EL (cell line): ENCODE results near the gene ACBD7.
A peak's percentile ranks its signal among the peaks of the same experiment; 100 is the strongest.

Experiments used
- DNase-seq: peaks from one replicate; pipeline ENCODE4 v3.0.0-alpha.2; 2016

Gene ACBD7

GRCh38 chr10:15088428-15089261, at the start of gene ACBD7:
Gene ACBD7, minus strand, starts transcription at chr10:15088776. Its CDS starts 48 bp downstream, at chr10:15088728.
- peak; percentile 83 for DNase-seq

- no peak for DNase-seq
These were observed 49.1 kb upstream of the ACBD7 start for GRCh38 chr10:15137636-15138035.

GRCh38 chr10:15137036-15137359, 48.4 kb upstream of the ACBD7 start:
- no peak for DNase-seq

GRCh38 chr10:15136129-15137035, 47.8 kb upstream of the ACBD7 start:
- DNase-seq = no peak

DNA sequence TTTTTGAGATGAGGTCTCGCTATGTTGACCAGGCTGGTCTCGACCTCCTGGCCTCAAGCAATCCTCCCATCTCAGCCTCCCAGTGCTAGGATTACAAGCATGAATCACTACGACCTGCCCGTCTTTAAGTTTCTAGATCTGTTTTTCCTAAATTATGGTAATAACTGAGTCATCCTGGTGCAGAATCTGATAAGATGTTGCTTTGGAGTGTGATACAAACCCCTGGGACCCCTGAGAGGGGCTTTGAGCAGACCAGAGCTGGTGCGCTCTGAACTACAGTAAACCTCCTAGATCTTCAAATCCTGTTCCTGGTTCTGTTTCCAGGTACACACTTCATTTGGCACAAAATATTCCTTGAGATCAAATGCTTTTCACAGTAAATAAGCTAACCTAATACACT, 42.8 kb upstream of the ACBD7 start:
- no peak for DNase-seq

- DNase-seq = no peak
These were observed 36.3 kb upstream of the ACBD7 start for GRCh38 chr10:15124908-15125307.

DNA sequence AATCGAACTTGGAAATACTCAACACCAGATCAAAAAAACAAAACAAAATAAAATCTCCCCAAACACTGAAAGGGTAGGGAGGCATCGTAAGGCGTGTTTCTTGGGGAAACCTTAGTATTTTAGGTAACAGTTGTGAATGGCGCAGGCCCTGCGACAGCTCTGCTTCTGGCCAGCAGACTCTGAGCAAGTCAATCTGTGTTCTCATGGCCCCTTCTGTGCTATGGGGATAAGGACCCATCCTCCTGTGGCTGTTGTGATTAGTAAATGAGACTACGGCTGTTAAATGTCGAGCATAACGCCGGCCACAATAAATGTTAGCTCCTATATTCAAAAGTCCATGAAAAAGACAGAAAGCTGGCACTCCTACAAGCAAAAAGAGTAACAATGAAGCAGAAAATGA, 35.6 kb upstream of the ACBD7 start:
- no peak for DNase-seq

DNA sequence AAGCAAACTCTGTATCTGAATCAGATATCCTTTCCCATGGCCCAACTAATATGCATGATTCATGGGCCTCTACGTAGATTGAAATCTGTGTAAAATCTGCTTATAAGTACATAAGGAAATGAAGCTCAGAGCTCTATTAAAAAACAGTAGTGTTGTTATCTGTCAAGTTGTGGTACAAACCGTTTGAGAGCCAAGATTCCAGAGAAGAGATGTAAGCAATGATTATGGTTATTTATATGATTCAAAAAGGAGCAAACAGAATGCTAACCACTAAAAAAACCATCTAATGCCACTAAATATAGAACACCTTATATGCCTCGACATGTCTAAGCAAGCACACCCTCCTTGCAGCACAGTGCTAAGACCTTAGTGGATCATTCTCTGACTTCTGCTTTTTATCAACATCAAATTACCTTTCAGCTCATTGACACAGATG, 35.2 kb upstream of the ACBD7 start:
- DNase-seq = peak; percentile 79

DNA sequence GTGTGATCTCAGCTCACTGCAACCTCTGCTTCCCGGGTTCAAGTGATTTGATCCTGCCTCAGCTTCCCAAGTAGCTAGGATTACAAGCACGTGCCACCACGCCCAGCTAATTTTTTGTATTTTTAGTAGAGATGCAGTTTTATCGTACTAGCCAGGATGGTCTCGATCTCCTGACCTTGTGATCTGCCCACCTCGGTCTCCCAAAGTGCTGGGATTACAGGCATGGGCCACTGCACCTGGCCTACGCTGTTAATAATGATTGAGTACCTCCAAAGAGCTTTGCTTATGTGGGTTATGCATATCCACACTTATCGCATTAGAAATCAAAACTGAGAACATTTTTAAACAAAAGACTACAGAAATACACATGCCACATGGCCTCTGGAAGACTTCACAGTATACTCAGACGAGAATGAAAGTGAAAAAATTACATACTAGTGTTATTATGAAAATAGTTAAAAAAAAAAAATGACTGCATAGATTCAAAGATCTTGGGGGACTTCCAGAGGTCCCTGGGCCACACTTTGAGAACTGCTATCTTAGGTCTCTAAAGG, 34.0 kb upstream of the ACBD7 start:
- DNase-seq = no peak

- DNase-seq = peak; percentile 55
These were observed 33.1 kb upstream of the ACBD7 start for GRCh38 chr10:15121707-15122106.

- peak; percentile 73 for DNase-seq
These were observed 31.9 kb upstream of the ACBD7 start for GRCh38 chr10:15120523-15120922.

DNA sequence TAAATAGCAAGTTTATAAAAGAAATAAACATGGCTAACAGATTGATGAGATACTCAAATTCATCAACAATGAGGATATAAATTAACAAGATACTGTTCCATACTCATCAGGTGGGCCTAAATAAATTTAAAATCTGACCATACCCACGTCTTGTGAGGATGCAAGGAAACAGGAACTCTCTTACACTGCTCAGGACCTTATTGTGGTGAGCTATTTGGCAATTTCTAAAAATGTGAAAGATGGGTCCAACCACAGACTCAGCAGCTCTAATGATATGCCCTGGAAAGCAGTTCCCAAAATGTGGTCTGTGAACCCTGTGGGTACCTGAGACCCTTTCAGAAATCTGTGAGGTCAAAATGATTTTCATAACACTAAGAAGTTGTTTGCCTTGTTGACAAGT, 30.0 kb upstream of the ACBD7 start:
- no peak for DNase-seq

DNA sequence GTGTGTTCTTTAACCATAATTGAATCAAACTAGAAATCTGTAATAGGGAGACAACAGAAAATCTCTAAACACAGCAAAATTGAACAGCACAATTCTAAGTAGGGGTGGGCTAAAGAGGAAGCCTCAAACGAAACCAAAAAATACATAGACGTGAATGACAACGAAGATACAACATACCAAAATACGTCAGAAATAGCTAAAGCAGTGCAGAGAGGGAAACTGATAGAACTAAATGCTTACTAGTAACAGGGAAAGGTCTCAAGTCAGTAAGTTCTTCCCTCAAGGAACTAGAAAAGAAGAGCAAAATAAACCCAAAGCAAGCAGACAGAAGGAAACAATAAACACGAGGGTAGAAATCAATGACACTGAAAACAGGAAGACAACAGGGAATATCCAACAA, 27.6 kb upstream of the ACBD7 start:
- no peak for DNase-seq

DNA sequence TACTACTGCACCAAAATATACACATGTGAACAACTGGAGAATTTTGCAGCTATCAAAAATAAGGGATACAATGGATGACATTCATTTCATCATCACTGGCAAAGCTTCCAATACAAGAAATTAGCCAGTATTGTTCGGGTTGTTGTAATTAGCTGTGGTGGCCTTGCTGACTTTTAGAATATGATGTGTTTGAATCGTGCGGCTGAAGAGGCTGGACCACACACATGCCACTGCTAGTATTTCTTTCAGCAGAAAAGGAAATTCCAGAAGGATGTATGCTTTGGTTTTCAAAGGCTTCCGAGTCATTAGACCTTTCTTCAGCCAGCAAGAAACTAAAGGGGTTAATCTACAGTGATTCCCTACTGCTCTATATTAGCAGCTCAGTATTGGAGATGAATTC, 25.2 kb upstream of the ACBD7 start:
- DNase-seq = no peak

DNA sequence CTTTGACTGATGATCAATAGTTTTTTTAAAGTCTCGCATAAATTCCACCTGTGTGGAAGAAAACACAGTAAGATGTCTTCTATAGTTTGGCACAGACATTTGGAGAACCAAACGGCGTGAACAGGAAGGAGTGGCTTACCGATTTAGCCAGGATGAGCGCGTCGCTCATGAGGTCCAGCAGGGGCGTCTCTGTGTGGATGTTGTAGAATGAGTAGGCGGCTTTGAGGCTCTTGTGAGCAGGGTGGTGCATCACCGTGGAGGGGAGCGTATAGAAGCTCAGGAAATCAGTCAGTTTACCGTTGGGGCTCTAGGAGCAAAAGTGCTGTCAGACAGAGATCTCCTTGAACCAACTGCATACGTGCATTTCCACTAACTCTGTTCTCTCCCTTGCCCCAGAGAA, 24.1 kb upstream of the ACBD7 start:
- no peak for DNase-seq

GRCh38 chr10:15106352-15107013, 17.9 kb upstream of the ACBD7 start:
- DNase-seq = peak; percentile 79

- no peak for DNase-seq
These were observed 14.9 kb upstream of the ACBD7 start for GRCh38 chr10:15103513-15103912.

GRCh38 chr10:15099886-15100285, 11.3 kb upstream of the ACBD7 start:
- DNase-seq = no peak

DNA sequence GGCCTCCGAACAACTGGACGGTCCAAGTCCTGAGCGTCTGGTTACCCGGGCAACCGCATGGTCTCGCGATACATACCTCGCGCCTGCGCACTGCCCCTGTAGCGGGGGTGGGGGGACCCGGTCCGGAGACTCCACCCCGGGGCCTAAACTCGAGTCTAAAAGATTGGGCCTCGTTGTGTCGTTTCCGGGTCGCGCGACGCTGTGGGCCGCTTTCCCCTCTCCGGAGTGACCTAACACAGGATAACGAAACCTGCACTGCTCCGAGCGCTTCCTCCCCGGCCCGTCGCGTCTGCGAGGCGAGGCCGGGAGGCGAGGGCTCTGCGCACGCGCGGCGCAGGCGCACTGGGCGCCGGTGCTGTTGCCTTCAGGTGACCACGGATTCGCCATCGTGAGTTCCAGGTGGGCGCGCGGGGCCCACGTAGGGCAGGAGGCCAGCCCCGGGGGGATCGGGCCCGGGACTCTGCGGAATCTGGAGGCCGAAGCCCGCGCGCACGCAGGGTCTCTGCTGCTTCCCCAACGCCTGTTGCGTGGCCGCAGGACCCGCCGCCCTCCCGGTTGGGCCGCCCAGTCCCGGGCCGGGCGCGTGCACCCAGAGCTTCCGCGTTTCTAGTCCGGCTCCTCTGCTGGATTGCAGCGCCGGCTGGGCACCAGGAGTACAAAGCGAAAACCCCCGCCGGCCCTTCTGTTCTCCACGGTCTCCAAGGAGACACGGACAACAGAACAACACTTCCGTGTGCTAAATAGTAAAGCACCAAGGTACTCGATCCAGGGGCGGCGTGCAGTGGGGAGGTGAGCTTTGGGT, 8.6 kb upstream of the ACBD7 start, which contains the start of gene RPP38:
RPP38 (plus strand) TSS at position 345 of the 802 bp plus-strand sequence. CDS start 5,960 bp downstream, outside the sequence.
- DNase-seq = peak; percentile 97

DNA sequence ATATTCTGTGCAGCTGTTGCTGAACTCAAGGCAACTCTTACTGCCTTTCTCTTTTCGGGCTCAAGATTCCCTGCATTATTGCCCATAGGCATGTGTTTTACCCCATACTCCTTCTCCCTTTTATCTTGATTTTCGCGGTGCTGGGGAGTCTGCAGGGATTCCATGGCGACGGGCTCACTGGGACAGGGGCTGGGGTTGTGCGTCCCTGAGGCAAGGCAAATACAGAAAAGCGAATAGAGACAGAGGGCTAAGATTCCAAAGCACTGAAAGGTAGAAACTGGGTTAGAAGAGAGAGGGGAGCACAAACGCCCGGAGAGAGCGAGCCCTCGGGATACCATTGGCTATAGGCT, 8.1 kb upstream of the ACBD7 start:
- no peak for DNase-seq

DNA sequence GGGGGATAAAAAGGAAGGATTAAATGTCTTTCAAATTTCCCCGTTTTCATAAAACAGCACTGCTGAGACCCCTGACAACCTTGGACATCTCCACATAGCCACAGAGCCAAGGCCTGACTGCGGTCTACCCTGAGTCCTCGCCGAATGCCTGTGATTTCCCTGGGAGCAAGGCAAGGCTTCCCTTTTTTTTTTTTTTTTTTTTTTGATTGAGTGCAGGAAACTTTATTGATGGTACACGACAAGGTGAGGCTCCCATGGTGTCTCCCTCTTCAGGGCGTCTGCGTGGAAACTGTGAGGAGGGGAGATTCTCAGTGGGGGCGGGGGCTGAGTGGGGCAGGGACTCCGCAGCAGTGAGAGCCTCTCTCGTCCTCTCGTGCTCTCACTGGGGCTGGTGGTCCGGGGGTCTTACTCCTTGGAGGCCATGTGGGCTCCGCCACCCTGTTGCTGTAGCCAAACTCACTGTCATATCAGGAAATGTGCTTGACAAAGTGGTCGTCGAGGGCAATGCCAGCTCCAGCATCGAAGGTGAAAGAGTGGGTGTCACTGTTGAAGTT, 4.4 kb upstream of the ACBD7 start:
- DNase-seq = no peak

GRCh38 chr10:15091418-15091817, 2.8 kb upstream of the ACBD7 start:
- no peak for DNase-seq
